ENCODE data around the gene RNF39.

GRCh38 chr6:30116724-30117123, 41.2 kb upstream of the RNF39 start:
- TF ChIP-seq CTCF (conservative IDR thresholded peaks at IDR 0.05; ENCODE audit: low read depth, low read length) = no peak
- no peak for TF ChIP-seq RCOR1 (IDR thresholded peaks at IDR 0.05; ENCODE audit: insufficient replicate concordance, low read length)
- no peak for TF ChIP-seq CHD1 (IDR thresholded peaks at IDR 0.05; ENCODE audit: low read depth, low read length)
- no peak for TF ChIP-seq POLR2A (IDR thresholded peaks at IDR 0.05; ENCODE audit: low read depth, low read length)
